Cerebellar cortex (tissue), 1 donor: Measurements from ENCODE around the gene TIAM1.

Experiments used
- DNase-seq: peaks from one replicate; pipeline ENCODE4 v3.0.0-alpha.2; 2015; ENCODE audit warnings: low spot score

Gene TIAM1

GRCh38 chr21:31329456-31330143 is 14.5 kb downstream of the TIAM1 start:
- peak; percentile 71 for DNase-seq

DNA sequence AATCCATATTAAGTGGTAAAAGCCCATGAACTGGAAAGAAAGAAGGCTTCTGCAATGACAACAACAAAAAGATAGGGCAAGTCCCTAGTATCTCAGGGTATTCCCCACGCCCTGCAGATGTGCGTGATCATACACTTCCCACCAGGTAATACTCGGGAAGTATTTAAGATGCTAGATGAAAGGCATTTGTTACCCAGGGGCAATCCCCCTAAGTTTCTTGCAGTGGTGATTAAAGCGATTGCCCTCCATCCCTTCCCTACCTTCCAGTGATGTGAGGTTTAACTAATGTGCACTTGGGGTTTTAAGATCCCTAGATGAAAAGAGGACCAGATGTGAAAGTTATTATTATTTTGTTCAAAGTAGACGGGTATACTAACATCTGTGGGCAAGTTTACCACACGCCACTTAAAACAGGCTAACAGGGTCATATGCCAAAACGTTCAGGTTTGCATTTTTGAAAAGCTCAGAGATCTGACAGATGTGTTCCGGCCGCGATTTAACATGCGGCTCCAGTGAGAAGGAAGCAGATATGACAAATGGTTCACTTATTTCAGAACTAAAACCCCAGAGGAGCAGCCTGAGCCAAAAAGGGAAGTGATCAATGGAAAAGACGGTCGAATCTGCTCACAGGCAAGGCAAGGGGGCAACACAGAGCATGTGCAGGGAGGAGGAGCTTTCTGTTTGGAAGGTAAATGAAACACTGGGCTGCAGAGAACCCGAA is 17.4 kb downstream of the TIAM1 start:
- DNase-seq = no peak

DNA sequence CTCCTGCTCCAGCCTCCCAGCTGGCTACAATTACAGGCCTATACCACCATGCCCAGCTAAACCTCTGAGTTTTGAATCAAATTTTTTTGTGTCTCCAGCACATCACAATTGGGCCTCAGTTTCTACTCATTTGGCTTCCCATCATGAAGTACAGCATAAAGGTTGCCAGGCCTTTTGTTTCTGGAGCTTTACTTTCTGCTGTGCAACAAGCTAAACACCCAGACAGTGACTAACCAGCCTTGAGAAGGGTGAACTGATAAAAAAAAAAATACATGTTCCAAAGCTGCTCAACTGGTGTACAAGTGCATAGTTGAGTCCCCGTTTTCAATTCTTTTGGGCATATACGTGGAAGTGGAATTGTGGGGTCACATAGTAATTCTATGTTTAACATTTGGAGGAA is 25.1 kb downstream of the TIAM1 start:
- DNase-seq = no peak

- DNase-seq = no peak
These were observed 26.4 kb downstream of the TIAM1 start for GRCh38 chr21:31317688-31318087.

DNA sequence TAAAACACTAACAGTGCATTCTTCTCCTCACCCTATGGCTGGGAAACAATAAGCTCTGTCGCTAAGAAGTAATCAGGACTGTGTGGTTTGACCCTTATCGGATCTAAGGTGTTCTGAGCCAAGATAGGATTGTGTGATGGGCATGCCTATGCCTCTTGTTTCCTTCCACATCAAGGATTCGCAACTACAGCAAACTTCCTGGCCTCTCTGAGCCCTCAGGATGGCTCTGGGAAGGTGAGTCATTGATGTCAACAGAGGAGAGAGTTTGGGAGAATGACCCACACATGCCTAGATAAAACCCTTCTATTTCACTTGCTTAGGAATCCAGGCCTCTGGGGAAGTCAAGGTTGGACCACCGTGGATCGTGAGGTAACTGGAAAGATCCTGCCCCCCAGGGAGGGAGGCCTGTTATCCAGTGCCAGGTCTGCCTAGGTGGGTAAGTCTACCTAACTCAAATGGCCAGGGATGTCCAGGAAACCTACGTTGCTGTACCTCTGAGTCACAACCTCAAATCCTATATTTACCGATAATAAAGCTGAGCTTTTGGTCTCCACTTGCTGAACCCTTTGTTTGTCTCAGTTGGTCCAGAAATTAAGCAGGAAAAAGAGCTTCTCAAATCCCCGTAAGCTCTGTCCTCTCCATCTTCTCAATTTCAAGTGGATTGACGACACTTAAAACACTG is 27.4 kb downstream of the TIAM1 start:
- no peak for DNase-seq

DNA sequence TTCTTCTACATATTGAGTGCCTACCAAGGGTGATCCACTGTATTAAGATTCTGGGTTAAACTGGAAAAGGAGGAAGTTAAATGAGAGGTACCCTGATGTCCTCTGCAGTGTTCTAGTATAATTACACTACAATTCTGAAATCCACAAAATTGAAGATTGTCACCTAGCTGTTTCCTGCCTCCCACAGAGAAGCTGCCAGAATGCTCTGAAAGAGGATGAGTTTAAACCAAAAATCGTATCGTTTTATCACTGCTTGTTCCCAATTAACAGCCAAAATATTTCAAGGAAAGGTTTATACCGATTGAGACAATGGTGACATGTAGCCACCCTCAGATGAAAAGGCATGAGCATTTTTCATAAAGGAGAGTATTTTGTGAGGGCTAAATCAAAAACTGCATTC is 28.0 kb downstream of the TIAM1 start:
- DNase-seq = peak; percentile 50

- no peak for DNase-seq
These were observed 33.3 kb downstream of the TIAM1 start for GRCh38 chr21:31310750-31311149.

GRCh38 chr21:31308584-31308983 is 35.5 kb downstream of the TIAM1 start:
- DNase-seq = no peak

DNA sequence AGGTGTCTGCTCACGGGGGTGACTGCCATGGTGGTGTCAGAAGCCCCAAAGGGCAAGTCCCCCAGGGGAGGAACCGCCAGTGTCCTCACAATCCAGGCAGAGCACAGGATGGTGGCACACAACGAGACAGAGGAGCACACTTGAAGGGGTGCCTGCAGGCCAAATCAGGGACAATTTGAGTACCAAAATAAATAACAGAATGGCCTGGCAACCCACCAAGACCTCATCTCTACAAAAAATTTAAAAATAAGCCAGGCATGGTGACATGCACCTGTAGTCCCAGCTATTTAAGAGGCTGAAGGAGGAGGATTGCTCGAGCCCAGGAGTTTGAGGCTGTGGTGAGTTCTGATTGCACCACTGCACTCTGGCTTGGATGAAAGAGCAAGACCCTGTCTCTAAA is 38.2 kb downstream of the TIAM1 start:
- DNase-seq = peak; percentile 70

DNA sequence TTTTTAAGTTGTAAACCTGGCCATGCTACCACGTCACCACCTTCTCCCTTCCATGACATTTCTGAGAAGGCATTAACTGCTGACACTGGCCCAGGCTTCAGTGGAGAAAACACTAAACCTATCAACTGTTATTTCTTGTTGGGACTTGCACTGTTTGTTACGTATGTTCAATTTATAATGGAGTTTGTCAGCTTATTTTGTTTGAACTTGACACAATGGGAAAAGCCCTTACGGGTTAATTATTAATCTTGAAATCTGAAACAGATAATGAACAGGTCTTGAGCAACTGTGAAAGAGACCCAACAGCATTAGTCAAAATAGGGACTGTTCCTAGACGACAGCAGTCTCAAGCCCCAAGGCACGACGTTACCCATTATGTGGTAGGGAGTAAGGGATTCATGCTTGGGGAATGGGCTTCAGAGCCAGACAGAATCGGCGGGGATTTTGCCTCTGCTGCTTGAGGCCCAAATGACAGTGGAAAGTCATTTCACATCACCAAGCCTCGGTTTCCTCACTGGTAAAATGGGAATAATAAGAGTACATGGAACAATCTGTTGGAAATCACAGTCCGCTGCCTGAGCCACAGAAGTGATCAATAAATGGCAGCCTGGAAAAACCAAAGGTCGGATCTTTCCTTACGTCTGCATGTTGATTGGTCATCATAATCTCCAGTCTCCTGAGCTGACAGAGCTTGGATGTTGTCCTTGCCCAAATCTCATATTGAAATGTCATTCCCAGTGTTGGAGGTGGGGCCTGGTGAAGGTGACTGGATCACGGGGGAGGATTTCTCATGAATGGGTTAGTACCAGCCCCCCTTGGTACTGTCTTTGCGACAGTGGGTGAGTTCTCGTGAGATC is 44.5 kb downstream of the TIAM1 start:
- no peak for DNase-seq

GRCh38 chr21:31298618-31299269 is 45.3 kb downstream of the TIAM1 start:
- no peak for DNase-seq

DNA sequence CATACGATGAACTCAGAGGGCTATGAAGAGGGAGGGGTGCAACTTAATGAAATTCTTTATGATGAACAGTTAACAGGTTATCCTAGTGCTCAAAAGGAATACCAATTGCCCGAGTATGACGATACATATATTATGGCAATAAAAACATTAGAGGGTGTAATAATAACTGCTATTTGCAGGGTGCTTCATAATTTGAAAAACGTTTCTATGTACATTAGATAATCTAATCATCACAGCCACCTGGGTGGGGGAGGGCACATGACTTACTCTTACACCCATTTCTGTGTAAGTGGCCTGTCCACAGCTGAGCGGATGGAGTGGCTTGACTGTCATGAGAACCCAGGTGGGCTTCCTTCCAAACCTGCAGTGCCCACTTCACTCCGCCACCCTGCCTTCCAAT is 46.3 kb downstream of the TIAM1 start:
- no peak for DNase-seq

DNA sequence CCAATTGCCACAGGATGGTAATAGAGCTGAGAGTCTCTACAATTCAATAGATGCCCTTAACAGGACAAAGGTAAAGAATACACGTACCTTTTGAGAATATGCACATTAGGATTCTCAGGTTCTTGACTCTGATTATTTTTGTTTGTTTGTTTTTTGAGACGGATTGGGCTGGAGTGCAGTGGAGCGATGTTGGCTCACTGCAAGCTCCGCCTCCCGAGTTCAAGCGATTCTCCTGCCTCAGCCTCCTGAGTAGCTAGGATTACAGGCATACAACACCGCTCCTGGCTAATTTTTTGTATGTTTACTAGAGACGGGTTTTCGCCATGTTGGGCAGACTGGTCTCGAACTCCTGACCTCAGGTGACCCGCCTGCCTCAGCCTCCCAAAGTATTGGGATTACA is 48.4 kb downstream of the TIAM1 start:
- no peak for DNase-seq

- peak; percentile 88 for DNase-seq
These were observed 49.4 kb downstream of the TIAM1 start for GRCh38 chr21:31294691-31295090.

- DNase-seq = no peak
These were observed 50.1 kb downstream of the TIAM1 start for GRCh38 chr21:31293986-31294385.

GRCh38 chr21:31290765-31291164 is 53.3 kb downstream of the TIAM1 start:
- DNase-seq = no peak

- no peak for DNase-seq
These were observed 54.4 kb downstream of the TIAM1 start for GRCh38 chr21:31289702-31290101.

DNA sequence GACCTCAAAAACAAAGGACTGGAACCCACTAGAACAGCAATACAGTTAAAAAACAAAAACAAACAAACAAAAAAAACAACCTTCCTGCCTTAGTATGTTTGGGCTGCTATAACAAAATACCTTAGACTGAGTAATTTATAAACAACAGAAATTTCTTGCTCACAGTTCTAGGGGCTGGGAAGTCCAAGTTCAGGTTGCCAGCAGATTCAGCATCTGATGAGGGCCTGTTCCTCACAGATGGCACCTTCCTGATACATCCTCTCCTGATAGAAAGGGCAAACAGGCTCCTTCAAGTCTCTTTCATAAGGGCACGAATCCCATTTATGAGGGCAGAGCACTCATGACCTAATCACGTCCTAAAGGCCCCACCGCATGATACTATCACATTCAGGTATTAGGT is 55.9 kb downstream of the TIAM1 start:
- no peak for DNase-seq

- DNase-seq = no peak
These were observed 56.9 kb downstream of the TIAM1 start for GRCh38 chr21:31287201-31287600.

GRCh38 chr21:31286621-31287020 is 57.4 kb downstream of the TIAM1 start:
- no peak for DNase-seq

- DNase-seq = no peak
These were observed 59.2 kb downstream of the TIAM1 start for GRCh38 chr21:31284797-31285397.
